Measurements from ENCODE around the gene COLGALT1.
A peak's percentile ranks its signal among the peaks of the same experiment; 100 is the strongest.

The COLGALT1 gene

DNA sequence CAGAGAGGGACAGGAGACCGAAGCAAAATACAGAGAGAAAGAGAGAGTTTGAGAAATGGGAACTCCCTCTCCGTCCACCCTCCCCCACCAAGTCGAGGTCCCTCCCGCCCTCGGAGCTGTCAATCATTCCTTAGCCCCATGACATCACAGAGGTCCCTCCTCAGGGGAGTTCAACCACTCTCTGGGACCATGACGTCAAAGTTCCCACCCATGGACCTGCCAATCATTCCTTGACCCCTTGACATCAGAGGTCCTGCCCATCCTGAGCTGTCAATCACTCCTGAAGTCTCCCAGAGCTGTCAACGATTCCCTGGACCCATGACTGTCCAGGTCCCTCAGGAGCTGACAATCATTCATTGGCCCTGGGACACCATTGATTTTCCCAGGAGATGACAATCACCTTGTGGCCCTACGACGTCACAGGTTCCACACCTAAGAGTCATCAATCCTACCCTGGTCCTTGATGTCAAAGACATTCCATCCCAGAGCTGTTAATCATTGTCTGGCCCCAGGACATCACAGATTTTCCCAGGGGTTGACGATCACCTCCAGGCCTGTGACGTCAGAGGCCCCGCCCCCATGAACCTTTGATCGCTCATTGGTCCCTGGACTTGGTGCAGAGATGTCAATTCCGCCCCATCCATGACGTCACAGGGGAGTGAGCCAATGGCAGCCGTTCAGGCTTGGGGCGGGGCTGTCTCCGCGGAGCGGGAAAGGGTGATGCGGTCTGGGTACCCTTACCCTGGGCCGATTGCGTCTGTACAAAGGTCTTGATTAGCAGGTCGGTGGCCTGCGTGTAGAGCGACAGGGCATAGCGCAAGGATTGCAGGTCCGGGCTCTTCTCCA, 61.7 kb downstream of the COLGALT1 start:
- no peak for DNase-seq (ENCODE audit: low read depth in 1 of 2, low spot score in 1 of 2)
- TF ChIP-seq SPI1 (IDR thresholded peaks at IDR 0.05; ENCODE audit: borderline replicate concordance, low read depth) (no peak), GABPA (IDR thresholded peaks at IDR 0.05; ENCODE audit: low read depth) (no peak), POLR2AphosphoS5 (IDR thresholded peaks at IDR 0.05; ENCODE audit: low read depth) (no peak)
- TF ChIP-seq, protein P1, sequence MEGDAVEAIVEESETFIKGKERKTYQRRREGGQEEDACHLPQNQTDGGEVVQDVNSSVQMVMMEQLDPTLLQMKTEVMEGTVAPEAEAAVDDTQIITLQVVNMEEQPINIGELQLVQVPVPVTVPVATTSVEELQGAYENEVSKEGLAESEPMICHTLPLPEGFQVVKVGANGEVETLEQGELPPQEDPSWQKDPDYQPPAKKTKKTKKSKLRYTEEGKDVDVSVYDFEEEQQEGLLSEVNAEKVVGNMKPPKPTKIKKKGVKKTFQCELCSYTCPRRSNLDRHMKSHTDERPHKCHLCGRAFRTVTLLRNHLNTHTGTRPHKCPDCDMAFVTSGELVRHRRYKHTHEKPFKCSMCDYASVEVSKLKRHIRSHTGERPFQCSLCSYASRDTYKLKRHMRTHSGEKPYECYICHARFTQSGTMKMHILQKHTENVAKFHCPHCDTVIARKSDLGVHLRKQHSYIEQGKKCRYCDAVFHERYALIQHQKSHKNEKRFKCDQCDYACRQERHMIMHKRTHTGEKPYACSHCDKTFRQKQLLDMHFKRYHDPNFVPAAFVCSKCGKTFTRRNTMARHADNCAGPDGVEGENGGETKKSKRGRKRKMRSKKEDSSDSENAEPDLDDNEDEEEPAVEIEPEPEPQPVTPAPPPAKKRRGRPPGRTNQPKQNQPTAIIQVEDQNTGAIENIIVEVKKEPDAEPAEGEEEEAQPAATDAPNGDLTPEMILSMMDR (IDR thresholded peaks at IDR 0.05; ENCODE audit: insufficient read depth, low read length): no peak
- TF ChIP-seq, protein P2, sequence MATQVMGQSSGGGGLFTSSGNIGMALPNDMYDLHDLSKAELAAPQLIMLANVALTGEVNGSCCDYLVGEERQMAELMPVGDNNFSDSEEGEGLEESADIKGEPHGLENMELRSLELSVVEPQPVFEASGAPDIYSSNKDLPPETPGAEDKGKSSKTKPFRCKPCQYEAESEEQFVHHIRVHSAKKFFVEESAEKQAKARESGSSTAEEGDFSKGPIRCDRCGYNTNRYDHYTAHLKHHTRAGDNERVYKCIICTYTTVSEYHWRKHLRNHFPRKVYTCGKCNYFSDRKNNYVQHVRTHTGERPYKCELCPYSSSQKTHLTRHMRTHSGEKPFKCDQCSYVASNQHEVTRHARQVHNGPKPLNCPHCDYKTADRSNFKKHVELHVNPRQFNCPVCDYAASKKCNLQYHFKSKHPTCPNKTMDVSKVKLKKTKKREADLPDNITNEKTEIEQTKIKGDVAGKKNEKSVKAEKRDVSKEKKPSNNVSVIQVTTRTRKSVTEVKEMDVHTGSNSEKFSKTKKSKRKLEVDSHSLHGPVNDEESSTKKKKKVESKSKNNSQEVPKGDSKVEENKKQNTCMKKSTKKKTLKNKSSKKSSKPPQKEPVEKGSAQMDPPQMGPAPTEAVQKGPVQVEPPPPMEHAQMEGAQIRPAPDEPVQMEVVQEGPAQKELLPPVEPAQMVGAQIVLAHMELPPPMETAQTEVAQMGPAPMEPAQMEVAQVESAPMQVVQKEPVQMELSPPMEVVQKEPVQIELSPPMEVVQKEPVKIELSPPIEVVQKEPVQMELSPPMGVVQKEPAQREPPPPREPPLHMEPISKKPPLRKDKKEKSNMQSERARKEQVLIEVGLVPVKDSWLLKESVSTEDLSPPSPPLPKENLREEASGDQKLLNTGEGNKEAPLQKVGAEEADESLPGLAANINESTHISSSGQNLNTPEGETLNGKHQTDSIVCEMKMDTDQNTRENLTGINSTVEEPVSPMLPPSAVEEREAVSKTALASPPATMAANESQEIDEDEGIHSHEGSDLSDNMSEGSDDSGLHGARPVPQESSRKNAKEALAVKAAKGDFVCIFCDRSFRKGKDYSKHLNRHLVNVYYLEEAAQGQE (IDR thresholded peaks at IDR 0.05; ENCODE audit: insufficient replicate concordance, low read depth): no peak
- Histone ChIP-seq H3K27ac (replicated peaks) (no peak overlapping the region), H3K4me3 (replicated peaks; ENCODE audit: insufficient read depth, low read length) (peak overlapping the region; percentile 17), H3K27me3 (ENCODE audit: insufficient read depth, poor library complexity, severe bottlenecking) (peaks cover 3% of the 10 kb centered on the region)

DNA sequence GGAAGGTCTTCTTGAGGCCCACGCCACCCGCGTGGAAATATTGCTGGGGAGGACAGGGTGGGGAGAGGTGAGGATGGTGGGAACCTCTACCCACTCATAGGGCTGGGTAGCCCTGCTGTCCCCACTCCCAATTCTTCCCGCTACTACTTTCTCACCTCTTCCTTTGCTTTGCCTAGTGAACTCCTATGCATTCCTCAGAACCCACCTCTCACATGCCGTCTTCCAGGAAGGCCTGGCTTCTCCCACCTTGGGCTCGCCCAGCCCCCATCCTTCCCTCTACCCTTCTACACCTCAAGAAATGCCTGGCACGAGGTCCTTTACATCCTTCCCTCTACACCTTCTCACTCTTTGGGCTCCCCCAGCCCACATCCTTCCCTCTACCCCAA, 62.4 kb downstream of the COLGALT1 start:
- Histone ChIP-seq H3K27ac (replicated peaks) (no peak overlapping the region), H3K27me3 (ENCODE audit: insufficient read depth, poor library complexity, severe bottlenecking) (peaks cover 3% of the 10 kb centered on the region), H3K4me3 (replicated peaks; ENCODE audit: insufficient read depth, low read length) (no peak overlapping the region)
- TF ChIP-seq SPI1 (IDR thresholded peaks at IDR 0.05; ENCODE audit: borderline replicate concordance, low read depth) (no peak), GABPA (IDR thresholded peaks at IDR 0.05; ENCODE audit: low read depth) (no peak), POLR2AphosphoS5 (IDR thresholded peaks at IDR 0.05; ENCODE audit: low read depth) (no peak)
- TF ChIP-seq, protein P1 (IDR thresholded peaks at IDR 0.05; ENCODE audit: insufficient read depth, low read length): no peak
- TF ChIP-seq, protein P2 (IDR thresholded peaks at IDR 0.05; ENCODE audit: insufficient replicate concordance, low read depth): no peak
- DNase-seq (ENCODE audit: low read depth in 1 of 2, low spot score in 1 of 2): no peak

DNA sequence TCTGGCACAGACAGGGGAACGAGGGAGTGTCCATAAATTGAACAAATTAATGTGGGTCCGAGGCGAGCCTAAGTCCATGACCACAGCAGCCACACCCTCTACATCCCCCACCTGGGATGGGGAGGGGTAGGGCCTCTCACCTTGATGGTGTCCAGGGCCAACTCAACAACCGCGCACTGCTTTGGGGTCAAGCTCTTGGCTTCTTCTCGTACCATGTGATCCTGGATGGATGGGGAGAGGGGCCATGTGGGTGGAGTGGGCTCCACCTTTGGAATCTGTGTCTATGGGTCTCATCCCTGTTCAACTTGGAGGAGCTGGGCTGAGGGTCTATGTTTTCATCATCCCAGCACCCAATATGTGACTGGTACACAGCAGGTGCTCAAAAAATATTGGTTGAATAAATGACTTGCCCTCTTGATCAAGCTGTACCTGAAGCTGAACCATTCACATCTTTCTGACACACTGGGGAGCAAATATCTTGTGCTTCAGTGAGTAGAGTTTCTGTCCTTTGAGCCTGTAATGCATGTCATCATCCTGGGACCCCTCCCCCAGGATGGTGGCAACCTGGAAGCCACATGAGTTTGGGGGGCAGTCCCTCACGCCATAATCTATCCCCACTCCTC, 62.9 kb downstream of the COLGALT1 start:
- TF ChIP-seq SPI1 (IDR thresholded peaks at IDR 0.05; ENCODE audit: borderline replicate concordance, low read depth) (no peak), GABPA (IDR thresholded peaks at IDR 0.05; ENCODE audit: low read depth) (no peak), POLR2AphosphoS5 (IDR thresholded peaks at IDR 0.05; ENCODE audit: low read depth) (no peak)
- TF ChIP-seq, protein P1 (IDR thresholded peaks at IDR 0.05; ENCODE audit: insufficient read depth, low read length): no peak
- TF ChIP-seq, protein P2 (IDR thresholded peaks at IDR 0.05; ENCODE audit: insufficient replicate concordance, low read depth): no peak
- H3K27ac ChIP-seq (replicated peaks): no peak overlapping the region
- H3K4me3 ChIP-seq (replicated peaks; ENCODE audit: insufficient read depth, low read length): no peak overlapping the region

More for the DNA sequence above, 62.9 kb downstream of the COLGALT1 start:
- DNase-seq (ENCODE audit: low read depth in 1 of 2, low spot score in 1 of 2): no peak
- H3K27me3 ChIP-seq (ENCODE audit: insufficient read depth, poor library complexity, severe bottlenecking): peaks cover 3% of the 10 kb centered on the region

All from HL-60 (cell line).